Body of pancreas (tissue), 4 donors: ENCODE results near the gene TSHZ2. TPM values are rescaled to one million over a fixed set of nuclear protein-coding genes. Genes with fewer than 3 reads are reported as not detected.

Experiments used
- ATAC-seq: fragments of 150-250 bp; one replicate; pipeline ENCODE4 v1.9.1; 2016
- DNase-seq, 4 donors: peaks; one replicate each; pipeline ENCODE4 v3.0.0-alpha.2; 2019
- H3K27ac ChIP-seq, 4 donors: fragments of 200-600 bp; sonication (generic); 1 replicate in 3 of 4; 2 replicates in 1 of 4; pipeline versions ENCODE4 v1.5.1 to v1.6.1; 2016 to 2019; ENCODE audit warnings: mild to moderate bottlenecking in 1 of 4, mixed read lengths in 1 of 4, moderate library complexity in 1 of 4
- H3K27me3 ChIP-seq, 2 donors: fragments of 200-600 bp; sonication (generic); one replicate each; pipeline ENCODE4 v1.6.0; 2016; ENCODE audit warnings: mild to moderate bottlenecking in 1 of 2
- H3K36me3 ChIP-seq, 2 donors: fragments of 200-600 bp; sonication (generic); replicated peaks in 1 of 2; 2 replicates each; pipeline ENCODE4 v1.5.1; 2016; ENCODE audit warnings: low read depth in 2 of 2; ENCODE audit not compliant: insufficient read depth in 1 of 2
- H3K4me1 ChIP-seq: fragments of 200-600 bp; sonication (generic); one replicate; pipeline ENCODE4 v1.6.0; 2016
- H3K4me3 ChIP-seq, 2 donors: fragments of 200-600 bp; sonication (generic); 1 replicate in 1 of 2; 2 replicates in 1 of 2; pipeline ENCODE4 v1.5.1; 2016 to 2019
- H3K9me3 ChIP-seq, 3 donors: fragments of 200-600 bp; sonication (generic); 1 replicate in 2 of 3; 2 replicates in 1 of 3; pipeline ENCODE4 v1.5.1; 2016
- CTCF ChIP-seq, 7 experiments: fragments of 450-650 bp in 4 of 7; fragments of 200-600 bp in 3 of 7; sonication (generic) in 3 of 7; IDR thresholded peaks; one replicate each; pipeline ENCODE4 v1.5.1; 2016 to 2019; ENCODE audit warnings: antibody characterized with exemption in 7 of 7
- POLR2A ChIP-seq, 3 donors: fragments of 450-650 bp; IDR thresholded peaks; one replicate each; pipeline ENCODE4 v1.6.1; 2016; ENCODE audit warnings: antibody characterized with exemption in 3 of 3, mild to moderate bottlenecking in 2 of 3
- WGBS, 2 donors: methylation state at CpG; one replicate each; pipeline ENCODE4 v1.1.5; 2017; 5-methylcytosine and 5-hydroxymethylcytosine counted together
- intact Hi-C: fragments of 100-400 bp; cut with DNase I; formaldehyde crosslinking; loops from one replicate; pipeline ENCODE4 v1.15.1; 2023
- total RNA-seq, 2 donors: library from RNA; depleted of rRNA; stranded (reverse); fragments of >200 nt; gene quantifications; one replicate each; pipeline ENCODE4 v1.1.0, GENCODE V29; 2016

TSHZ2 gene
- total RNA-seq, 2 donors from 2014 or later = 6.0 to 9.6 TPM

DNA sequence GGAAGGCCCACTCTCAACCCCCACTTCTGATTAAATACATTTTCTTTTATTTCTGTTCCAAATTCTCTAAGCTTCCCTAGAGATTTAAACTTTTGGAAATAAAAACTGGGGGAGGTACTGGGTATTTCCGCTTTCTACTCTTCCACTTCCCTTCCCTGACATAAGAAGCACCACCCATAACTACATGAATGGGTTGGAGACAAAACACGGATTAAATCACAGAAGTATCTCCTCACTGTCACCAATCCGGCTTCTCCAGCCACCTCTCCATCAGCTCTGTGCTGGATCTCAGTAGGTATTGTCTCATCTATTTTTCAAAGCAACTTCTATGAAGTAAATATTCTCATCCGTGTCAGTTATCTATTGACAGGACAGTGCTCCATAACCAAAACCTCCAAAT lies 150.7 kb downstream of the TSHZ2 start:
- no peak for DNase-seq
- Histone ChIP-seq H3K36me3 (no peaks in the 10 kb centered on the region), H3K4me1 (no peaks in the 10 kb centered on the region), H3K4me3 (no peak overlapping the region), H3K9me3 (no peaks in the 10 kb centered on the region), H3K27ac (no peak overlapping the region), H3K27me3 (no peaks in the 10 kb centered on the region)
- 62 to 74% methylated on average over 4 of the region's 4 CpGs for WGBS, 2 donors
- TF ChIP-seq CTCF (IDR thresholded peaks at IDR 0.05) (no peak), POLR2A (IDR thresholded peaks at IDR 0.05) (no peak)
- no peak for ATAC-seq
- intact Hi-C loops = no loop called here

DNA sequence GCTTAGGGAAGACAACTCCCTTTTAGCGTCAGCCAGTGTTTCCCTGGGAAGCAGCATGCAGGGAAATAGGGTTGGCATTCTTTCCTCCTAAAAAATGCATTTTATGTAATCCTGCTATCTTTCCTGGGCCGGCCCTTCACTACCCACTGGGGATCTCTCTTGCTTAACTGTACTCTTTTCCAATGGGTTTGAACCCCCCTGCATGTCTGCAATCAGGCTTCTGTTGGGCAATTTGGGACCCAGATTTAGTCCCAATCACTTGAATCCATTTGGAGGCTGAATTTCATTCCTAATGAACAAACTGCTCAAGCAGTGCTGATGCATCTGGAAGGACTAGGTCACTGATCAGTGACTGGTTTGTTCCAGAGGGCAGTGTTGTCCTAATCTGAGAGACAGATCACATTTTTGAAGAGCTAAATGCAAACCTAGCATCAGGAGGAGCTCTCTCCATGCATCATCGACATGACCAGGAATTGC lies 152.0 kb downstream of the TSHZ2 start:
- TF ChIP-seq POLR2A (IDR thresholded peaks at IDR 0.05) (no peak), CTCF (IDR thresholded peaks at IDR 0.05) (no peak)
- Histone ChIP-seq H3K4me3 (no peak overlapping the region), H3K4me1 (no peaks in the 10 kb centered on the region), H3K9me3 (no peaks in the 10 kb centered on the region), H3K36me3 (no peaks in the 10 kb centered on the region), H3K27ac (no peak overlapping the region), H3K27me3 (no peaks in the 10 kb centered on the region)
- DNase-seq = peak in 3 of 4 donors; percentile 8 to 20 (median 14)
- peak; percentile 45 for ATAC-seq
- intact Hi-C loops = no loop called here
- WGBS, 2 donors = 85 to 86% methylated on average over 3 of the region's 3 CpGs

DNA sequence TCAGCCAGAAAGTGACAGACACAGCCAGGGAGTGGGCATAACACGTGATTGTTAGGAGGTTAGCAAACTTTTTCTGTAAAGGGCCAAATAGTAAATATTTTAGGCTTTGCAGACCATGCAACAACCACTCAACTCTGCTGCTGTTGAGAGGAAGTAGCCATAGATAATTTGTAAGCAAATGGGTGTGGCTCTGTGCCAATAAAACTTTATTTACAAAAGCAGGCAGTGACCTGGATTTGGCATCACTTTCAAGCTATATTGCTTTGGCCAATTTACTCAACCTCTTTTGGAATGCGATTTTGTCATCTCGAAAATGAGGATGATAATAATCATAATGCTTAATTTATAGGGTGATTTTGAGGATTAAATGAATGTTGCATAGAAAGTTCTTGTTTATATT lies 152.6 kb downstream of the TSHZ2 start:
- ATAC-seq (no peak), DNase-seq (no peak)
- TF ChIP-seq POLR2A (IDR thresholded peaks at IDR 0.05) = no peak
- TF ChIP-seq CTCF (IDR thresholded peaks at IDR 0.05) = no peak
- no peak overlapping the region for H3K4me3 ChIP-seq
- no peaks in the 10 kb centered on the region for H3K27me3 ChIP-seq
- intact Hi-C loops = no loop called here
- H3K9me3 ChIP-seq = no peaks in the 10 kb centered on the region
- 75 to 79% methylated on average over 3 of the region's 3 CpGs for WGBS, 2 donors
- H3K36me3 ChIP-seq = no peaks in the 10 kb centered on the region
- no peaks in the 10 kb centered on the region for H3K4me1 ChIP-seq
- no peak overlapping the region for H3K27ac ChIP-seq

GRCh38 chr20:53126185-53126584 lies 154.0 kb downstream of the TSHZ2 start:
- Histone ChIP-seq H3K4me3 (no peak overlapping the region), H3K36me3 (no peaks in the 10 kb centered on the region), H3K4me1 (no peaks in the 10 kb centered on the region), H3K27ac (no peak overlapping the region), H3K27me3 (no peaks in the 10 kb centered on the region), H3K9me3 (no peaks in the 10 kb centered on the region)
- TF ChIP-seq CTCF (IDR thresholded peaks at IDR 0.05) (no peak), POLR2A (IDR thresholded peaks at IDR 0.05) (no peak)
- 67 to 71% methylated on average over 7 of the region's 7 CpGs for WGBS, 2 donors
- intact Hi-C loops = no loop called here
- DNase-seq = no peak
- ATAC-seq = no peak

DNA sequence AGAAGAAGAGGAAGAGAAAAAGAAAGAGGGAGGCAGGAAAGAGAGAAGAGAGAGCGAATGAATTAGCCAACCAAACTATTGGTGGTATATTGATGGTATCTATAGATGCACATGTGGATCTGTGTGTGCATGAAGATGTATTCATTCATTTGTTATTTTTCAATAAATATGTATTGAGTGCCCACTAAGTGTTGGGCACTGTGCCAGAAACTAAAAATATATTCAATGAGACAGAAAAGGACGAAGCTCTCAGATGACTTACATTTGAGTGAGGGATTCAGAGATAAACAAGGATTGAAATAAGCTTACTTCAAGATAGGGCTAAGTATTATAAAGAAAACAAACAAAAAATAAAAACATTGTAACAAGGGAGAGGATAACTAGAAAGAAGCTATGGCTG lies 154.9 kb downstream of the TSHZ2 start:
- intact Hi-C loops = no loop called here
- no peak overlapping the region for H3K4me3 ChIP-seq
- 72 to 75% methylated on average over 2 of the region's 2 CpGs for WGBS, 2 donors
- H3K36me3 ChIP-seq = no peaks in the 10 kb centered on the region
- no peaks in the 10 kb centered on the region for H3K27me3 ChIP-seq
- no peak overlapping the region for H3K27ac ChIP-seq
- H3K9me3 ChIP-seq = no peaks in the 10 kb centered on the region
- no peak for TF ChIP-seq POLR2A (IDR thresholded peaks at IDR 0.05)
- TF ChIP-seq CTCF (IDR thresholded peaks at IDR 0.05) = no peak
- no peaks in the 10 kb centered on the region for H3K4me1 ChIP-seq
- ATAC-seq = no peak
- no peak for DNase-seq
